GM12872 (cell line): ENCODE results near the gene TMEM233.

Source experiments
- TF ChIP-seq, protein P1 (sequence below): IDR thresholded peaks from 3 replicates; pipeline ENCODE4 v1.5.1; 2011; ENCODE audit warnings: low read depth, mild to moderate bottlenecking, low read length, moderate library complexity; ENCODE audit not compliant: insufficient read depth

The TMEM233 gene

DNA sequence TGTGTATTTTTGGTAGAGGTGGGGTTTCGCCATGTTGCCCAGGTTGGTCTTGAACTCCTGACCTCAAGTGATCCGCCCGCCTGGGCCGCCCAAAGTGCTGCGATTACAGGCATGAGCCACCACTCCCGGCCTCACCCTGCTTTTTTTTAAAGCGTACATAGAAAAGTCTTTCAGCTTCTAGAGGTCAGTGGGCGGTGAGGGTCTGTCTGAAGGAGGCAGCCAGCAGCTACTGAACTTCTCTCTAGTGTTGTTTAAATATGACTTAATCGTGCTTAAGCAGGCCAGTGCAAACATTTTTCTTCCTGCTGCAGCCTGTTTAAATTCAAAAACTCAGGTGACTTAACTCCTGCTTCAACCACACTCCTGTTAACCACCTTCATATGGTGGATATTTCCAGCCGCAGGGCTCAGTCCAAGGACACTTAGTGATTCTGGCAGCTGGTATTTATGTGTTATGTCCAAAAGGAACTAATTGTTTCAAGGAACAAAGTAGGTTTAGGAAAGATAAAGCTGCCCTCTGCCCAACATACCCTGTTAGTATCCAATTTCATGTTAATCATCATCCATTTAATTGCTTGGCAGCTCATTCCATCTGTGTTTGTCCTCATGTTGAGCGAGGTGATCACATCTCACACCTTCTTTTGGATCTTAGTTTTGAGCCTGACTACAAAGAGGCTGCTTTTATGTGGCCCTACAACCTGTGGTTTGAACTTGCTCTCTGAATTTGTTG is 76.3 kb downstream of the TMEM233 start:
- TF ChIP-seq, protein P1, sequence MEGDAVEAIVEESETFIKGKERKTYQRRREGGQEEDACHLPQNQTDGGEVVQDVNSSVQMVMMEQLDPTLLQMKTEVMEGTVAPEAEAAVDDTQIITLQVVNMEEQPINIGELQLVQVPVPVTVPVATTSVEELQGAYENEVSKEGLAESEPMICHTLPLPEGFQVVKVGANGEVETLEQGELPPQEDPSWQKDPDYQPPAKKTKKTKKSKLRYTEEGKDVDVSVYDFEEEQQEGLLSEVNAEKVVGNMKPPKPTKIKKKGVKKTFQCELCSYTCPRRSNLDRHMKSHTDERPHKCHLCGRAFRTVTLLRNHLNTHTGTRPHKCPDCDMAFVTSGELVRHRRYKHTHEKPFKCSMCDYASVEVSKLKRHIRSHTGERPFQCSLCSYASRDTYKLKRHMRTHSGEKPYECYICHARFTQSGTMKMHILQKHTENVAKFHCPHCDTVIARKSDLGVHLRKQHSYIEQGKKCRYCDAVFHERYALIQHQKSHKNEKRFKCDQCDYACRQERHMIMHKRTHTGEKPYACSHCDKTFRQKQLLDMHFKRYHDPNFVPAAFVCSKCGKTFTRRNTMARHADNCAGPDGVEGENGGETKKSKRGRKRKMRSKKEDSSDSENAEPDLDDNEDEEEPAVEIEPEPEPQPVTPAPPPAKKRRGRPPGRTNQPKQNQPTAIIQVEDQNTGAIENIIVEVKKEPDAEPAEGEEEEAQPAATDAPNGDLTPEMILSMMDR = no peak

DNA sequence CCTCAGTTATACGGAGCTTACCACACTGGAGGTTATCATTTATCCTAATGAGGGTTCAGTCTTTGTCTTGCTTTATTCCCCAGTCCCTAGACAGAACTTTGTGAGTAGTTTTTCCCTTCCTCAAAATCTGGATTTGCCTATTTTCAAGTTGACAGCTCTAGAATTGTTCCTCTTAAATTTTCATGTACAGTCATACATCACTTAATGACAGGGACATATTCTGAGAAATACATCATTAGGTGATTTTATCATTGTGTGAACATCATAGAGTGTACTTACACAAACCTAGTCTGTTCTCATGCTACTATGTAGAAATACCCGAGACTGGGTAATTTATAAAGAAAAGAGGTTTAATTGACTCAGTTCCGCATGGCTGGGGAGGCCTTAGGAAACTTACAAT is 77.5 kb downstream of the TMEM233 start:
- TF ChIP-seq, protein P1 = no peak

DNA sequence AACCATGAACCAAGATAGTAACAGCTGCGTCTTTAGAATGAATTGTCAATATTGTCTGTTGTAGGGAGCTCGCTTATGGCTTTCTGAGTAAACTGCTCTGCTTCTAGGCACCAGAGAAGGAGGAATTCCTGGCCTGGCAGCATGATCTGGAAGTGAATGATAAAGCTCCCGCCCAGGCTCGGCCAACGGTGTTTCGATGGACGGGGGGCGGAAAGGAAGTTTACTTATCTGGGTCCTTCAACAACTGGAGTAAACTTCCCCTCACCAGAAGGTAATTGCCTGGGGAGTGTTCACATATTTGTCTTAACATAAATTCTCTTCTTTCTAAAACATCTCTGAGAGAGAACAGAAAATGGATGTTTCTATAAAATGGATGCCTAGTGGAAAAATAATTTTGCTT is 78.6 kb downstream of the TMEM233 start:
- TF ChIP-seq, protein P1 = no peak

DNA sequence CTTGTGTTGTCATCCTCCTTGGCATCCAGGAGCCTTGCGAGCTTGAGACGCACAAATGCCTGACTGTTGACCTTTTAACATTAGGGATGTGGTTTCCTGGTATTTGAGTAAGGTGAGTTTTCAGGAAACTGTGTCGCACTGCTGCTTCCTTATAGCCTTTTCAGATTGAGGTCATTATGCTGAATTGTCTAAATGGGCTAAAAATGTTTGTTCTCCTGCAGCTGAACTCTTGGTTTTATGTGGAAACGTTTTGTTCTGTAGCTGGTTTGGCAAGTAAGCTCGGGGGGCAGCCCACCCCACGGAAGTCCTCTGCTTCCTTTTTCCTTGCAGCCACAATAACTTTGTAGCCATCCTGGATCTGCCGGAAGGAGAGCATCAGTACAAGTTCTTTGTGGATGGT is 80.1 kb downstream of the TMEM233 start:
- TF ChIP-seq, protein P1 = no peak

DNA sequence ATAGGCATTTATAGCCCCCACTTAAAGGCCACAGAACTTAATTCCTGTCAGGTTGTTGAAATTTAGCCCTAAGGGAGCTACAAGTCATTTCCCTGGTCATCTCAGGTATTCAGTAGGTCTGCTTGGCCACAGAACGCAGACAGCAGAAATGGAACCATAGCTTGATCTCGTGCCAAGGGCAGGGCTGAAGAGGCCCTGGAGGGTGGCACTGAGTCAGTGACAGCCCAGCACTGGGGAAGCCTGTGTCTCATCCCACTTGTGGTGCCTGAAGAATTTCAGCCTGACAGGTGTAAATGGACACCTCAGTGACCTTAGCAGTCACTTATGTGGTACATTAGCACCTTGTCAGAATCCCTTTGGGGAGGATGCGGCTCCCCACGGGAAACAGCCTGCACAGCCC is 81.0 kb downstream of the TMEM233 start:
- TF ChIP-seq, protein P1 = no peak

DNA sequence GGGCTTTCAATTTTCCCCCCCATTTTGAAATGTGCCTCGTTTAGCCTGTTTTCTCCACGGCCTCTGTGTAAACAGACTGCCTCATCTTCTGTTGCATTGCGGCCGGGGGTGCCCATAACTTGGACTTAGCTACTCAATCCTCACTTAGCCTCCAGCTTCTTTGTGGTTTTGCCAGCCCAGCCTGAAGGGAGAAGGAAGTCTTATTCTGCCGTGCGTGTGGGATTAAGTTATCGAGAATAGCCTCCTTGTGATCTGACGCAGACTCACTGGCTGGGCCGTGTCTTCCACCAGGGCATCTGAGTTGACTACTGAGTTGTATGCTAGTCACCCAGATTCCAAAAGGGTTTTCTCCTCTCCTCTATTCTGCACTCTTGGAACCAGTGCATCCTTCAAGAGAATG is 82.4 kb downstream of the TMEM233 start:
- TF ChIP-seq, protein P1 = no peak

DNA sequence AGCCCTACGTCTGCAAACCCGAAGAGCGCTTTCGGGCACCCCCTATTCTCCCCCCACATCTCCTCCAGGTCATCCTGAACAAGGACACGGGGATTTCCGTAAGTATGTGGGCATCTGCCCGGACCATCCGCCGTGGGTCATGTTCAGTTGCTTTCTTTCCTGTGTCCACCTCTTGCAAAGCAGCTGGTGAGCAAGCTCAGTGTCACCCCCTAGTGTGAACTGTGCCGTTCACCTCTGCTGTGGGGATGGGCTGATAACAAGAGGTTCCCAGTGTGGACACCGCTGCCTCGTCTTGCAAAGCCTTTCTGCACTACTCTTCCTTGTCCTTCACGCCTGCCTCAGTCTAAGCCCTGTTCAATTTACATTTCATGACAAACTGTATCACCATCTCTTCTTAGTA is 83.0 kb downstream of the TMEM233 start:
- TF ChIP-seq, protein P1 = no peak
